B cell (primary cell): ENCODE data around the gene EDC3. TPM values are rescaled to one million over a fixed set of nuclear protein-coding genes. Genes with fewer than 3 reads are reported as not detected.

ENCODE experiments used
- ATAC-seq: fragments of 200-7000 bp; cut with Tn5 transposase; one replicate; pipeline ENCODE4 v1.10.0; 2021; ENCODE audit warnings: low read depth, mild to moderate bottlenecking, moderate number of reproducible peaks, moderate library complexity
- CTCF ChIA-PET: fragments of 350-600 bp; sonication (Branson Sonifier 250); formaldehyde crosslinking; loops from one replicate; lab custom pipeline; 2021; ENCODE audit warnings: antibody characterized with exemption, inconsistent platforms; lab: Charles Lee
- POLR2A ChIA-PET: fragments of 350-600 bp; sonication (Branson Sonifier 250); formaldehyde crosslinking; loops from one replicate; lab custom pipeline; 2021; ENCODE audit warnings: antibody characterized with exemption; lab: Charles Lee
- DNase-seq: peaks from one replicate; pipeline ENCODE4 v3.0.0; 2013
- H2AFZ ChIP-seq: 2 replicates; pipeline ENCODE4 v1.6.1; 2012; ENCODE audit warnings: mild to moderate bottlenecking, low read depth, low read length; ENCODE audit not compliant: insufficient read depth, poor library complexity, severe bottlenecking
- H3K27ac ChIP-seq, 2 donors: 1 replicate in 1 of 2; 2 replicates in 1 of 2; pipeline ENCODE4 v1.5.1; 2012 to 2013; ENCODE audit warnings: low read length in 2 of 2, mild to moderate bottlenecking in 2 of 2, moderate library complexity in 1 of 2
- H3K27me3 ChIP-seq, 4 experiments: fragments of 200-600 bp in 1 of 4; sonication (generic) in 1 of 4; replicated peaks in 1 of 4; 1 replicate in 2 of 4; 2 replicates in 2 of 4; pipeline versions ENCODE4 v1.6.1 to v1.7.0; 2013 to 2016; ENCODE audit warnings: low read length in 3 of 4, mild to moderate bottlenecking in 2 of 4, mixed read lengths in 1 of 4, moderate library complexity in 1 of 4; ENCODE audit not compliant: insufficient read depth in 4 of 4, control insufficient read depth in 3 of 4; ENCODE audit errors: control extremely low read depth in 1 of 4
- H3K36me3 ChIP-seq, 2 experiments: replicated peaks in 1 of 2; 1 replicate in 1 of 2; 2 replicates in 1 of 2; pipeline versions ENCODE4 v1.6.1 to v1.7.1; 2013; ENCODE audit warnings: low read length in 1 of 2; ENCODE audit not compliant: insufficient read depth in 2 of 2, control insufficient read depth in 1 of 2; ENCODE audit errors: control extremely low read depth in 1 of 2, extremely low read depth in 1 of 2
- H3K4me1 ChIP-seq, 2 donors: fragments of 200-600 bp in 1 of 2; sonication (generic) in 1 of 2; 1 replicate in 1 of 2; 2 replicates in 1 of 2; pipeline versions ENCODE4 v1.5.1 to v1.6.1; 2013 to 2017; ENCODE audit warnings: low read length in 2 of 2; ENCODE audit not compliant: control insufficient read depth in 2 of 2, insufficient read depth in 2 of 2
- H3K4me2 ChIP-seq: replicated peaks from 2 replicates; pipeline ENCODE3; 2012; ENCODE audit warnings: mild to moderate bottlenecking, low read depth, low read length; ENCODE audit not compliant: poor library complexity, severe bottlenecking
- H3K4me3 ChIP-seq, 5 experiments: fragments of 200-600 bp in 1 of 5; sonication (generic) in 1 of 5; 1 replicate in 3 of 5; 2 replicates in 2 of 5; pipeline versions ENCODE4 v1.5.1 to v1.7.0; 2011 to 2016; ENCODE audit warnings: low read length in 4 of 5, mild to moderate bottlenecking in 4 of 5, low read depth in 2 of 5, control low read depth in 1 of 5, moderate library complexity in 1 of 5; ENCODE audit not compliant: insufficient read depth in 1 of 5; ENCODE audit errors: control extremely low read depth in 1 of 5, extremely low read depth in 1 of 5
- H3K79me2 ChIP-seq: fragments of 200-600 bp; sonication (generic); one replicate; pipeline ENCODE4 v1.6.0; 2016; ENCODE audit warnings: low read length; ENCODE audit not compliant: control insufficient read depth, insufficient read depth
- H3K9ac ChIP-seq: fragments of 200-600 bp; sonication (generic); 2 replicates; pipeline ENCODE4 v1.6.1; 2017; ENCODE audit warnings: mild to moderate bottlenecking, low read length, moderate library complexity
- H3K9me3 ChIP-seq, 3 donors: one replicate each; pipeline versions ENCODE4 v1.6.1 to v1.7.1; 2013; ENCODE audit warnings: low read length in 2 of 3; ENCODE audit not compliant: control insufficient read depth in 2 of 3, insufficient read depth in 1 of 3; ENCODE audit errors: control extremely low read depth in 1 of 3
- H4K20me1 ChIP-seq: 2 replicates; pipeline ENCODE4 v1.6.0; 2012; ENCODE audit warnings: mild to moderate bottlenecking, low read length; ENCODE audit not compliant: insufficient read depth, control insufficient read depth, poor library complexity, severe bottlenecking
- H3K27ac Mint-ChIP-seq: one replicate; pipeline ENCODE4 v1.8.0; 2021; ENCODE audit warnings: mixed read lengths
- H3K27me3 Mint-ChIP-seq: one replicate; pipeline ENCODE4 v1.8.0; 2021; ENCODE audit warnings: mixed read lengths
- H3K4me1 Mint-ChIP-seq: one replicate; pipeline ENCODE4 v1.8.0; 2021; ENCODE audit warnings: mixed read lengths
- H3K4me3 Mint-ChIP-seq: one replicate; pipeline ENCODE4 v1.8.0; 2021; ENCODE audit warnings: mixed read lengths
- H3K9me3 Mint-ChIP-seq: one replicate; pipeline ENCODE4 v1.8.0; 2022; ENCODE audit warnings: mixed read lengths; ENCODE audit not compliant: insufficient read depth
- CTCF ChIP-seq: fragments of 200-600 bp; IDR thresholded peaks from one replicate; pipeline ENCODE4 v1.8.0; 2022; ENCODE audit warnings: antibody characterized with exemption, mild to moderate bottlenecking
- EZH2 ChIP-seq: IDR thresholded peaks from 2 replicates; pipeline ENCODE4 v1.6.1; 2012; ENCODE audit warnings: borderline replicate concordance, low read depth, mild to moderate bottlenecking, moderate library complexity, low read length; ENCODE audit not compliant: insufficient read depth, poor library complexity, severe bottlenecking
- whole genome bisulfite sequencing: methylation state at CpG from one replicate; pipeline ENCODE4 v1.1.5; 2013; ENCODE audit warnings: missing lambda C conversion rate; ENCODE audit not compliant: insufficient coverage; 5-methylcytosine and 5-hydroxymethylcytosine counted together
- intact Hi-C: fragments of 100-400 bp; cut with micrococcal nuclease; formaldehyde crosslinking; loops from one replicate; pipeline ENCODE4 v1.10.0; 2022
- polyA plus RNA-seq: library from polyadenylated mRNA; depleted of rRNA; stranded (reverse); fragments of >200 nt; gene quantifications from 2 replicates; pipeline ENCODE4 v1.2.3, GENCODE V29; 2012
- total RNA-seq, 2 donors: library from RNA; stranded (reverse); fragments of 120-200 nt in 1 of 2; gene quantifications; 1 replicate in 1 of 2; 2 replicates in 1 of 2; pipeline versions ENCODE4 v1.2.3 to v1.2.4, GENCODE V29; 2013 to 2022

EDC3 gene
- total and polyA plus RNA-seq, 2 donors (not counting 1 experiment from before 2014, with no cell fraction given) = 16.9 to 55.4 TPM

- no peaks in the 10 kb centered on the region for H3K9me3 ChIP-seq
- DNase-seq (no peak), ATAC-seq (no peak)
- no peak overlapping the region for H3K4me3 Mint-ChIP-seq
- peaks cover 1 to 93% of the 10 kb centered on the region in 2 experiments for H3K36me3 ChIP-seq
- H3K27me3 ChIP-seq = no peaks in the 10 kb centered on the region
- intact Hi-C loops = no loop called here
- no peak overlapping the region for H2AFZ ChIP-seq
- no peak for TF ChIP-seq CTCF
- no peak for TF ChIP-seq EZH2
- peak overlapping the region in 1 of 2 donors; percentile 1 for H3K27ac ChIP-seq
- H4K20me1 ChIP-seq = peaks cover 85% of the 10 kb centered on the region
- WGBS = 97% methylated on average over 3 of the region's 7 CpGs
- CTCF ChIA-PET = interaction anchor here (1.0 to 23.4 kb wide), 3 partner anchors 9 to 277 kb away, joined by 3 to 596 read pairs (median 371); partner anchors contain the start of gene CSK
- H3K9me3 Mint-ChIP-seq = no peaks in the 10 kb centered on the region
- H3K4me2 ChIP-seq = no peak overlapping the region
- no peak overlapping the region for H3K27ac Mint-ChIP-seq
- POLR2A ChIA-PET = no interaction called here
- H3K27me3 Mint-ChIP-seq = no peaks in the 10 kb centered on the region
- peaks cover 60% of the 10 kb centered on the region for H3K79me2 ChIP-seq
- H3K4me1 Mint-ChIP-seq = peaks cover 47% of the 10 kb centered on the region
- H3K9ac ChIP-seq = no peak overlapping the region
- H3K4me1 ChIP-seq = peaks cover 34 to 57% of the 10 kb centered on the region in 2 donors
- H3K4me3 ChIP-seq = no peak overlapping the region
Measured at GRCh38 chr15:74624020-74624602, 71.7 kb downstream of the EDC3 start.

- H3K4me2 ChIP-seq = no peak overlapping the region
- H3K27ac ChIP-seq = peak overlapping the region in 1 of 2 donors; percentile 1
- no peak overlapping the region for H2AFZ ChIP-seq
- H4K20me1 ChIP-seq = peaks cover 87% of the 10 kb centered on the region
- no CpG with 5 or more reads among the region's 3 CpGs for WGBS
- ChIA-PET CTCF (interaction anchor here (1.0 to 23.4 kb wide), 5 partner anchors 10 to 278 kb away, joined by 3 to 596 read pairs (median 3); partner anchors contain the start of gene CSK), POLR2A (no interaction called here)
- H3K79me2 ChIP-seq = peaks cover 61% of the 10 kb centered on the region
- no peaks in the 10 kb centered on the region for H3K27me3 ChIP-seq
- Mint-ChIP-seq H3K4me3 (no peak overlapping the region), H3K9me3 (no peaks in the 10 kb centered on the region), H3K4me1 (peaks cover 42% of the 10 kb centered on the region), H3K27ac (no peak overlapping the region), H3K27me3 (no peaks in the 10 kb centered on the region)
- no peak for DNase-seq
- H3K36me3 ChIP-seq = peaks cover 1 to 85% of the 10 kb centered on the region in 2 experiments
- no peak for ATAC-seq
- TF ChIP-seq CTCF (no peak), EZH2 (no peak)
- H3K9me3 ChIP-seq = no peaks in the 10 kb centered on the region
- intact Hi-C loops = no loop called here
- peaks cover 20 to 47% of the 10 kb centered on the region in 2 donors for H3K4me1 ChIP-seq
- H3K9ac ChIP-seq = no peak overlapping the region
- H3K4me3 ChIP-seq = no peak overlapping the region
Measured at GRCh38 chr15:74622758-74623157, 73.1 kb downstream of the EDC3 start.
